BE2C (cell line): ENCODE results near the gene ATXN3.
A peak's percentile ranks its signal among the peaks of the same experiment; 100 is the strongest.

ENCODE experiments used
- DNase-seq: peaks from one replicate; pipeline ENCODE4 v3.0.0-alpha.2; 2020
- H3K27me3 ChIP-seq: fragments of 250-450 bp; sonication (Bioruptor Pico); 2 replicates; pipeline ENCODE4 v1.5.1; 2020; ENCODE audit warnings: mild to moderate bottlenecking
- H3K36me3 ChIP-seq: fragments of 250-450 bp; sonication (Bioruptor Pico); 2 replicates; pipeline ENCODE4 v1.5.1; 2020; ENCODE audit warnings: mild to moderate bottlenecking
- H3K4me1 ChIP-seq: fragments of 250-450 bp; sonication (Bioruptor Pico); 2 replicates; pipeline ENCODE4 v1.5.1; 2020
- H3K4me3 ChIP-seq: 2 replicates; pipeline ENCODE4 v1.5.1; 2011; ENCODE audit warnings: low read depth, low read length
- H3K9me3 ChIP-seq: fragments of 250-450 bp; sonication (Bioruptor Pico); 2 replicates; pipeline ENCODE4 v1.5.1; 2020
- CTCF ChIP-seq: IDR thresholded peaks from 2 replicates; pipeline ENCODE4 v1.5.1; 2012; ENCODE audit warnings: mild to moderate bottlenecking, low read depth, low read length

ATXN3 gene

GRCh38 chr14:92039719-92040430 is 66.5 kb downstream of the ATXN3 start, which contains the start of gene TRIP11:
Gene TRIP11, minus strand, starts transcription at chr14:92040059. Its CDS starts 374 bp downstream, at chr14:92039685.
- H3K4me1 ChIP-seq: no peaks in the 10 kb centered on the region

GRCh38 chr14:92039063-92039718 is 67.2 kb downstream of the ATXN3 start:
- no peak for DNase-seq
- no peaks in the 10 kb centered on the region for H3K27me3 ChIP-seq
- TF ChIP-seq CTCF: no peak
- H3K4me3 ChIP-seq: peak overlapping the region; percentile 99
- peaks cover 12% of the 10 kb centered on the region for H3K36me3 ChIP-seq
- no peaks in the 10 kb centered on the region for H3K4me1 ChIP-seq
- no peaks in the 10 kb centered on the region for H3K9me3 ChIP-seq

More at GRCh38 chr14:92039719-92040430, 66.5 kb downstream of the ATXN3 start, which contains the start of gene TRIP11:
- Histone ChIP-seq H3K9me3 (no peaks in the 10 kb centered on the region), H3K4me3 (peak within 1 kb of the TSS; percentile 99), H3K36me3 (peaks cover 12% of the 10 kb centered on the region), H3K27me3 (no peaks in the 10 kb centered on the region)
- peak; percentile 94 for DNase-seq
- TF ChIP-seq CTCF: no peak

DNA sequence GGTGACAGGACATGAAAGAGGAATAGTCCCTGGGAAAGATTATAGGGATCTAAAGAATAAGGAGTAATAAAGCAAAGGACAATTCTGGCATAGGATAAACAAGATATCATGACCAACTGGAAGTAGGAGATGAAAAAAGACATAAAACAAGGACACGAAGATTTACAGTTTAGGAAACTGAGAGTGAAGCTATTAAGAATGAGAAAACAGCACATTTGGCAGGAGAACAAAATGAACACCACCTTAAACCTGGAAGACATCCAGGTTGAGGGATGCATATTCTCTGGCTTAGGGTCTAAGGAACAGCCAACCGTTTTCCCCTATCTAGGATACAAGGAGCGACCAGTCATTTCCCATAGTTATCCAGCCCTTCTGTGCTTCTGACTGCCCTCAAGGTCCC is 68.4 kb downstream of the ATXN3 start:
- H3K36me3 ChIP-seq: peaks cover 12% of the 10 kb centered on the region
- H3K4me3 ChIP-seq: peak overlapping the region; percentile 99
- TF ChIP-seq CTCF: no peak
- DNase-seq: no peak
- H3K9me3 ChIP-seq: no peaks in the 10 kb centered on the region
- H3K4me1 ChIP-seq: no peaks in the 10 kb centered on the region
- H3K27me3 ChIP-seq: no peaks in the 10 kb centered on the region

DNA sequence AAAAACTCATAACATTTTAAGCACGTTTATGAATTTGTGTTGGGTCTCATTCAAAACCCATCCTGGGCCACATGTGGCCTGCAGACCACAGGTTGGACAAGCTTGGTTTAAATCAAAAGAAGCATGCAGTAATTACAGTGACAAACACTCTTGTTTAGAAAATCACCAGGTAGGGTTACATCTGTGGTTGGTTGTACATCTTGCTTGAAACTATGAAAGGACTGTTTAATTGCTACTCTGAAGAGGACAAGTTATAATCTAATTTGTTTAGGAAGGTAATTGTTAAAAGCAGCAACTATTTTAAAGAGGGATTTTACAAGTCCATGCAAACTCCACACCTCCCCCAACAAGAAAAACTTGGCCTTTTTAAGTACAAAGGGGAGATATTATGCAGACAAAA is 70.5 kb downstream of the ATXN3 start:
- no peaks in the 10 kb centered on the region for H3K9me3 ChIP-seq
- no peaks in the 10 kb centered on the region for H3K27me3 ChIP-seq
- no peaks in the 10 kb centered on the region for H3K4me1 ChIP-seq
- H3K36me3 ChIP-seq: peaks cover 20% of the 10 kb centered on the region
- H3K4me3 ChIP-seq: no peak overlapping the region
- TF ChIP-seq CTCF: no peak
- DNase-seq: no peak

GRCh38 chr14:92033906-92034687 is 72.3 kb downstream of the ATXN3 start:
- DNase-seq: no peak
- H3K4me3 ChIP-seq: no peak overlapping the region
- no peaks in the 10 kb centered on the region for H3K27me3 ChIP-seq
- TF ChIP-seq CTCF: no peak
- H3K9me3 ChIP-seq: no peaks in the 10 kb centered on the region
- peaks cover 24% of the 10 kb centered on the region for H3K36me3 ChIP-seq
- no peaks in the 10 kb centered on the region for H3K4me1 ChIP-seq
